ENCODE results near the gene MT1B.

MT1B gene

GRCh38 chr16:56695246-56695645 lies 43.6 kb downstream of the MT1B start:
- Histone ChIP-seq H3K14ac (ENCODE audit: low read length in 2 of 2) (no peak overlapping the region), H2BK12ac (ENCODE audit: low read length in 2 of 2) (no peak overlapping the region), H3K4me2 (ENCODE audit: low read length, poor library complexity, severe bottlenecking) (no peak overlapping the region), H3K27ac (ENCODE audit: low read length, poor library complexity, severe bottlenecking) (no peak overlapping the region), H2BK120ac (ENCODE audit: low read depth, low read length) (no peak overlapping the region), H3K79me1 (replicated peaks; ENCODE audit: low read length, poor library complexity, severe bottlenecking) (no peaks in the 10 kb centered on the region), H3K18ac (ENCODE audit: low read depth in 1 of 2, low read length in 2 of 2) (no peak overlapping the region), H2AK5ac (ENCODE audit: low read length, severe bottlenecking) (no peak overlapping the region), H2BK15ac (ENCODE audit: low read depth, poor library complexity, severe bottlenecking) (no peak overlapping the region), H3K4ac (ENCODE audit: low read depth in 1 of 2, low read length in 2 of 2) (no peak overlapping the region), H4K8ac (ENCODE audit: low read length) (no peak overlapping the region), H3K9ac (ENCODE audit: low read length) (no peak overlapping the region), H3K9me3 (ENCODE audit: control insufficient read depth, low read length) (no peaks in the 10 kb centered on the region), H3K4me1 (ENCODE audit: control insufficient read depth, insufficient read depth, low read depth, low read length) (no peaks in the 10 kb centered on the region), H3K4me3 (ENCODE audit: insufficient read depth in 1 of 2, low read depth in 1 of 2, low read length in 2 of 2) (no peak overlapping the region), H4K91ac (ENCODE audit: low read length) (no peak overlapping the region), H3K27me3 (ENCODE audit: control insufficient read depth in 1 of 2, insufficient read depth in 1 of 2, low read length in 2 of 2) (no peaks in the 10 kb centered on the region), H2AFZ (ENCODE audit: low read depth, low read length) (no peak overlapping the region), H3K23ac (ENCODE audit: low read length in 2 of 2) (no peak overlapping the region), H3K36me3 (ENCODE audit: control insufficient read depth in 1 of 2, insufficient read depth in 2 of 2, low read depth in 1 of 2, low read length in 2 of 2) (no peaks in the 10 kb centered on the region), H2BK5ac (ENCODE audit: low read depth, low read length, poor library complexity, severe bottlenecking) (no peak overlapping the region)
- DNase-seq = no peak
- 56% methylated on average over 1 of the region's 1 CpG for WGBS

GRCh38 chr16:56697456-56698155 lies 45.9 kb downstream of the MT1B start:
- WGBS = 85% methylated on average over 5 of the region's 5 CpGs
- H4K91ac ChIP-seq (ENCODE audit: low read length) = no peak overlapping the region
- H3K9ac ChIP-seq (ENCODE audit: low read length) = no peak overlapping the region
- no peak overlapping the region for H2BK120ac ChIP-seq (ENCODE audit: low read depth, low read length)
- H3K36me3 ChIP-seq (ENCODE audit: control insufficient read depth in 1 of 2, insufficient read depth in 2 of 2, low read depth in 1 of 2, low read length in 2 of 2) = no peaks in the 10 kb centered on the region
- H2BK15ac ChIP-seq (ENCODE audit: low read depth, poor library complexity, severe bottlenecking) = no peak overlapping the region
- no peak overlapping the region for H2AK5ac ChIP-seq (ENCODE audit: low read length, severe bottlenecking)
- H2AFZ ChIP-seq (ENCODE audit: low read depth, low read length) = no peak overlapping the region
- no peak overlapping the region for H3K27ac ChIP-seq (ENCODE audit: low read length, poor library complexity, severe bottlenecking)
- H3K18ac ChIP-seq (ENCODE audit: low read depth in 1 of 2, low read length in 2 of 2) = no peak overlapping the region
- H3K4ac ChIP-seq (ENCODE audit: low read depth in 1 of 2, low read length in 2 of 2) = no peak overlapping the region
- H3K14ac ChIP-seq (ENCODE audit: low read length in 2 of 2) = no peak overlapping the region
- no peak overlapping the region for H2BK5ac ChIP-seq (ENCODE audit: low read depth, low read length, poor library complexity, severe bottlenecking)
- no peak overlapping the region for H4K8ac ChIP-seq (ENCODE audit: low read length)
- H3K4me3 ChIP-seq (ENCODE audit: insufficient read depth in 1 of 2, low read depth in 1 of 2, low read length in 2 of 2) = no peak overlapping the region
- H3K9me3 ChIP-seq (ENCODE audit: control insufficient read depth, low read length) = no peaks in the 10 kb centered on the region
- H3K27me3 ChIP-seq (ENCODE audit: control insufficient read depth in 1 of 2, insufficient read depth in 1 of 2, low read length in 2 of 2) = no peaks in the 10 kb centered on the region
- no peak overlapping the region for H2BK12ac ChIP-seq (ENCODE audit: low read length in 2 of 2)
- H3K23ac ChIP-seq (ENCODE audit: low read length in 2 of 2) = no peak overlapping the region
- H3K4me1 ChIP-seq (ENCODE audit: control insufficient read depth, insufficient read depth, low read depth, low read length) = no peaks in the 10 kb centered on the region
- H3K4me2 ChIP-seq (ENCODE audit: low read length, poor library complexity, severe bottlenecking) = no peak overlapping the region
- DNase-seq = no peak
- H3K79me1 ChIP-seq (replicated peaks; ENCODE audit: low read length, poor library complexity, severe bottlenecking) = no peaks in the 10 kb centered on the region

- Histone ChIP-seq H4K91ac (ENCODE audit: low read length) (no peak overlapping the region), H3K27me3 (ENCODE audit: control insufficient read depth in 1 of 2, insufficient read depth in 1 of 2, low read length in 2 of 2) (no peaks in the 10 kb centered on the region), H3K14ac (ENCODE audit: low read length in 2 of 2) (no peak overlapping the region), H2BK12ac (ENCODE audit: low read length in 2 of 2) (no peak overlapping the region), H2BK5ac (ENCODE audit: low read depth, low read length, poor library complexity, severe bottlenecking) (no peak overlapping the region), H3K4me2 (ENCODE audit: low read length, poor library complexity, severe bottlenecking) (no peak overlapping the region), H3K36me3 (ENCODE audit: control insufficient read depth in 1 of 2, insufficient read depth in 2 of 2, low read depth in 1 of 2, low read length in 2 of 2) (no peaks in the 10 kb centered on the region), H3K4me3 (ENCODE audit: insufficient read depth in 1 of 2, low read depth in 1 of 2, low read length in 2 of 2) (no peak overlapping the region), H2AFZ (ENCODE audit: low read depth, low read length) (no peak overlapping the region), H3K79me1 (replicated peaks; ENCODE audit: low read length, poor library complexity, severe bottlenecking) (no peaks in the 10 kb centered on the region), H3K27ac (ENCODE audit: low read length, poor library complexity, severe bottlenecking) (no peak overlapping the region), H2AK5ac (ENCODE audit: low read length, severe bottlenecking) (no peak overlapping the region), H3K9ac (ENCODE audit: low read length) (no peak overlapping the region), H2BK120ac (ENCODE audit: low read depth, low read length) (no peak overlapping the region), H4K8ac (ENCODE audit: low read length) (no peak overlapping the region), H2BK15ac (ENCODE audit: low read depth, poor library complexity, severe bottlenecking) (no peak overlapping the region), H3K18ac (ENCODE audit: low read depth in 1 of 2, low read length in 2 of 2) (no peak overlapping the region), H3K23ac (ENCODE audit: low read length in 2 of 2) (no peak overlapping the region), H3K9me3 (ENCODE audit: control insufficient read depth, low read length) (no peaks in the 10 kb centered on the region), H3K4ac (ENCODE audit: low read depth in 1 of 2, low read length in 2 of 2) (no peak overlapping the region), H3K4me1 (ENCODE audit: control insufficient read depth, insufficient read depth, low read depth, low read length) (no peaks in the 10 kb centered on the region)
- DNase-seq = no peak
- WGBS = no CpG with 5 or more reads among the region's 1 CpG
These were observed 48.5 kb downstream of the MT1B start for GRCh38 chr16:56700195-56700594.

GRCh38 chr16:56700631-56701030 lies 48.9 kb downstream of the MT1B start:
- no peak overlapping the region for H2AK5ac ChIP-seq (ENCODE audit: low read length, severe bottlenecking)
- H3K27me3 ChIP-seq (ENCODE audit: control insufficient read depth in 1 of 2, insufficient read depth in 1 of 2, low read length in 2 of 2) = no peaks in the 10 kb centered on the region
- no peak overlapping the region for H3K27ac ChIP-seq (ENCODE audit: low read length, poor library complexity, severe bottlenecking)
- no peak overlapping the region for H3K23ac ChIP-seq (ENCODE audit: low read length in 2 of 2)
- H3K9ac ChIP-seq (ENCODE audit: low read length) = no peak overlapping the region
- no peak for DNase-seq
- no peak overlapping the region for H2AFZ ChIP-seq (ENCODE audit: low read depth, low read length)
- H3K36me3 ChIP-seq (ENCODE audit: control insufficient read depth in 1 of 2, insufficient read depth in 2 of 2, low read depth in 1 of 2, low read length in 2 of 2) = no peaks in the 10 kb centered on the region
- H3K79me1 ChIP-seq (replicated peaks; ENCODE audit: low read length, poor library complexity, severe bottlenecking) = no peaks in the 10 kb centered on the region
- H4K91ac ChIP-seq (ENCODE audit: low read length) = no peak overlapping the region
- WGBS = 86% methylated on average over 1 of the region's 1 CpG
- H3K9me3 ChIP-seq (ENCODE audit: control insufficient read depth, low read length) = no peaks in the 10 kb centered on the region
- H3K4ac ChIP-seq (ENCODE audit: low read depth in 1 of 2, low read length in 2 of 2) = no peak overlapping the region
- H3K14ac ChIP-seq (ENCODE audit: low read length in 2 of 2) = no peak overlapping the region
- H2BK12ac ChIP-seq (ENCODE audit: low read length in 2 of 2) = no peak overlapping the region
- H3K18ac ChIP-seq (ENCODE audit: low read depth in 1 of 2, low read length in 2 of 2) = no peak overlapping the region
- H4K8ac ChIP-seq (ENCODE audit: low read length) = no peak overlapping the region
- H3K4me2 ChIP-seq (ENCODE audit: low read length, poor library complexity, severe bottlenecking) = no peak overlapping the region
- H3K4me1 ChIP-seq (ENCODE audit: control insufficient read depth, insufficient read depth, low read depth, low read length) = no peaks in the 10 kb centered on the region
- H3K4me3 ChIP-seq (ENCODE audit: insufficient read depth in 1 of 2, low read depth in 1 of 2, low read length in 2 of 2) = no peak overlapping the region
- no peak overlapping the region for H2BK120ac ChIP-seq (ENCODE audit: low read depth, low read length)
- no peak overlapping the region for H2BK15ac ChIP-seq (ENCODE audit: low read depth, poor library complexity, severe bottlenecking)
- H2BK5ac ChIP-seq (ENCODE audit: low read depth, low read length, poor library complexity, severe bottlenecking) = no peak overlapping the region
